ENCODE results near the gene RFWD3. TPM values are rescaled to one million over a fixed set of nuclear protein-coding genes. Genes with fewer than 3 reads are reported as not detected.

The RFWD3 gene, protein sequence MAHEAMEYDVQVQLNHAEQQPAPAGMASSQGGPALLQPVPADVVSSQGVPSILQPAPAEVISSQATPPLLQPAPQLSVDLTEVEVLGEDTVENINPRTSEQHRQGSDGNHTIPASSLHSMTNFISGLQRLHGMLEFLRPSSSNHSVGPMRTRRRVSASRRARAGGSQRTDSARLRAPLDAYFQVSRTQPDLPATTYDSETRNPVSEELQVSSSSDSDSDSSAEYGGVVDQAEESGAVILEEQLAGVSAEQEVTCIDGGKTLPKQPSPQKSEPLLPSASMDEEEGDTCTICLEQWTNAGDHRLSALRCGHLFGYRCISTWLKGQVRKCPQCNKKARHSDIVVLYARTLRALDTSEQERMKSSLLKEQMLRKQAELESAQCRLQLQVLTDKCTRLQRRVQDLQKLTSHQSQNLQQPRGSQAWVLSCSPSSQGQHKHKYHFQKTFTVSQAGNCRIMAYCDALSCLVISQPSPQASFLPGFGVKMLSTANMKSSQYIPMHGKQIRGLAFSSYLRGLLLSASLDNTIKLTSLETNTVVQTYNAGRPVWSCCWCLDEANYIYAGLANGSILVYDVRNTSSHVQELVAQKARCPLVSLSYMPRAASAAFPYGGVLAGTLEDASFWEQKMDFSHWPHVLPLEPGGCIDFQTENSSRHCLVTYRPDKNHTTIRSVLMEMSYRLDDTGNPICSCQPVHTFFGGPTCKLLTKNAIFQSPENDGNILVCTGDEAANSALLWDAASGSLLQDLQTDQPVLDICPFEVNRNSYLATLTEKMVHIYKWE
- total RNA-seq, result 15.6 and 18.8 TPM in 2 replicates

DNA sequence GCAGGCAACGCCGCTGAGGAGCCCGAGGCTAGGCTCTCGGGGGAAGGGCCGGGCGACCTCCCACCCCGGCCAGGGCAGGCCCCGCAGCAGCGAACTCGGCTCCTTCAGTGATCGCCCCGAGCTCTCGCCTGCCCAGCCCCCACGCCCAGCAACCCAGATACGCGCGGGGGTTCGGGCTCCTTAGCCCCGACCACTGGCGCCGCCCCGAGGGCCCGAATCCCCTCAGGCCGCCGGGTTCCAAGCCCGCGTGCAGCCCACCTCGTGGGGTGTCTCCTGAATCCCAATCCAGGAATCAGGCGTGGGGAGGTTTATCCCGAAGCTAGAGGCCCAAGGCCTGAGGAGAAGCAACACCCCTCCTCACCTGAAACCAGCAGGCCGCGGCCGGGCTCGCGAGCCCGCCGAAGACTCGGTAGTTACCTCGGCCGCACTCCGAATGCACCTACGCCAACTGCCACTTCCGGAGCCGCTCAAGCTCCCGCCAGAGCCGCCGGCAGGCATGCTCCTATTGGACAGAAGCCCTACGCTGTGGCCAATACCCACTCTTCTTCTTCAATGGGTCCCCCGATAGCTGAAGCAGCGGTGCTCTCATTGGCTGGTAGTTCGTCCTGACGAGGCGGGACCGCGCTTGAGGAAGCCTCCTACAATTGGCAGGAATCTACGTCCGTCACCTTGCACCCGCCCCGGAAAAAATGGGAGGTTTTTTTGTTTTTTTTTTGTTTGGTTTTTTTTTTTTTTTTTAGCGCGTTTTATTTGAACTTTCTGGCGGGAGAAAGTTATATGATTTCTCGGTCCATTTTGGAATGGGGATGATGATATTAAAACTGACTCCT, at the start of gene RFWD3:
TSS of gene RFWD3 (minus strand) at position 453 of the 830 bp plus-strand sequence. CDS start 5,428 bp downstream, outside the sequence.
- TF ChIP-seq, protein P1, sequence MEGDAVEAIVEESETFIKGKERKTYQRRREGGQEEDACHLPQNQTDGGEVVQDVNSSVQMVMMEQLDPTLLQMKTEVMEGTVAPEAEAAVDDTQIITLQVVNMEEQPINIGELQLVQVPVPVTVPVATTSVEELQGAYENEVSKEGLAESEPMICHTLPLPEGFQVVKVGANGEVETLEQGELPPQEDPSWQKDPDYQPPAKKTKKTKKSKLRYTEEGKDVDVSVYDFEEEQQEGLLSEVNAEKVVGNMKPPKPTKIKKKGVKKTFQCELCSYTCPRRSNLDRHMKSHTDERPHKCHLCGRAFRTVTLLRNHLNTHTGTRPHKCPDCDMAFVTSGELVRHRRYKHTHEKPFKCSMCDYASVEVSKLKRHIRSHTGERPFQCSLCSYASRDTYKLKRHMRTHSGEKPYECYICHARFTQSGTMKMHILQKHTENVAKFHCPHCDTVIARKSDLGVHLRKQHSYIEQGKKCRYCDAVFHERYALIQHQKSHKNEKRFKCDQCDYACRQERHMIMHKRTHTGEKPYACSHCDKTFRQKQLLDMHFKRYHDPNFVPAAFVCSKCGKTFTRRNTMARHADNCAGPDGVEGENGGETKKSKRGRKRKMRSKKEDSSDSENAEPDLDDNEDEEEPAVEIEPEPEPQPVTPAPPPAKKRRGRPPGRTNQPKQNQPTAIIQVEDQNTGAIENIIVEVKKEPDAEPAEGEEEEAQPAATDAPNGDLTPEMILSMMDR (IDR thresholded peaks at IDR 0.05; ENCODE audit: extremely low read depth, low read depth, low read length), result no peak
- Histone ChIP-seq H3K4me2 (ENCODE audit: insufficient read depth, low read length) (peak within 1 kb of the TSS; percentile 95), H3K9me3 (ENCODE audit: low read depth, low read length) (no peaks in the 10 kb centered on the region), H4K20me1 (ENCODE audit: insufficient read depth, low read length) (no peaks in the 10 kb centered on the region), H2AFZ (ENCODE audit: low read length) (peak within 1 kb of the TSS; percentile 97), H3K79me2 (ENCODE audit: insufficient read depth, low read length) (peaks cover 48% of the 10 kb centered on the region), H3K4me1 (ENCODE audit: insufficient read depth, low read length) (peaks cover 8% of the 10 kb centered on the region), H3K27me3 (ENCODE audit: insufficient read depth, low read length) (no peaks in the 10 kb centered on the region), H3K36me3 (ENCODE audit: insufficient read depth, low read length) (peaks cover 29% of the 10 kb centered on the region), H3K27ac (ENCODE audit: low read depth, low read length) (peak within 1 kb of the TSS; percentile 62), H3K4me3 (ENCODE audit: insufficient read depth, low read length) (peak within 1 kb of the TSS; percentile 94)
- peak; percentile 99 for DNase-seq (ENCODE audit: insufficient read length, low spot score, missing footprints)

DNA sequence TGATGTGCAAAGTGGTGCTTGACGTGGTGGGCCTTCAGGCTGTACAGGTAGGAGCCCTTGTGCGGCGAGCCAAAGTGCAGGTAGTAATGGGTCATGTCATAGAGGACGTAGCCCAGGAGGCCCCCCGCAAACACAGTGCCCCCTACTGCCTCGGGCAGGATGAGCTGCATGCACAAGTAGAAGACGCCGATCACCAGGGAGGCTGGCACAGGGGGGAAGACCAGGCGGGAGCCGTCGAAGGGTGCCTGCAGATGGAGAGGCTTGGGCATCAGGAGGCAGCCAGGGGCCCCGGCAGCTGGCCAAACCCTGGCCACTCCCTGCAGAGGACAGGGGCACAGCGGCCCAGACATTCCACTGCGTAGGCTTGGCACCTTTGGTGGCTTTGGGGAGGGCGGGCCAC, 49.7 kb upstream of the RFWD3 start:
- no peak for DNase-seq (ENCODE audit: insufficient read length, low spot score, missing footprints)

DNA sequence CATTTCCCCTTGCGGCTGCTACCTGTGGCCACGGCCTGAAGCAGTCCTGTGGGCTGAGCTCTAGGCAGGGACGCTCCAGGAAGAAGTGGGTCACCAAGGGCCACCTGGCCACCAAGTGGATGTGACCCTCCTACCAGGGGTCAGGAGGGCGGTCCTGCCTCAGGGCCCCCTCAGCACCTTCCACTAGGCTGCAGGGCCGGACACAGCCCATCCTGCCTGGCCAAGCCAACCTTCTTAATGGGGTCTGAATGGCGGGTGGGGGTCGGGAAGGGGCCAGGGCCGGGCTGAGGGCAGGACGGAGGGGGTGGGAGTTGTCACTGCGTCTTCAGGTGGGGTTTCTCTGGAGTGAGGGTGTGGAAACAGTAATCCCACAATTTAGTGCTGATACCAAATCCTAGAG, 47.2 kb upstream of the RFWD3 start:
- Histone ChIP-seq H3K27ac (ENCODE audit: low read depth, low read length) (no peak overlapping the region), H3K9me3 (ENCODE audit: low read depth, low read length) (no peaks in the 10 kb centered on the region), H3K27me3 (ENCODE audit: insufficient read depth, low read length) (peaks cover 10% of the 10 kb centered on the region), H3K79me2 (ENCODE audit: insufficient read depth, low read length) (no peaks in the 10 kb centered on the region), H3K4me2 (ENCODE audit: insufficient read depth, low read length) (no peak overlapping the region), H2AFZ (ENCODE audit: low read length) (no peak overlapping the region), H3K36me3 (ENCODE audit: insufficient read depth, low read length) (no peaks in the 10 kb centered on the region), H3K4me3 (ENCODE audit: insufficient read depth, low read length) (no peak overlapping the region), H4K20me1 (ENCODE audit: insufficient read depth, low read length) (no peaks in the 10 kb centered on the region), H3K4me1 (ENCODE audit: insufficient read depth, low read length) (no peaks in the 10 kb centered on the region)
- TF ChIP-seq, protein P1 (IDR thresholded peaks at IDR 0.05; ENCODE audit: extremely low read depth, low read depth, low read length), result no peak
- DNase-seq (ENCODE audit: insufficient read length, low spot score, missing footprints), result no peak

More for the DNA sequence above, 49.7 kb upstream of the RFWD3 start:
- TF ChIP-seq, protein P1 (IDR thresholded peaks at IDR 0.05; ENCODE audit: extremely low read depth, low read depth, low read length), result no peak
- Histone ChIP-seq H3K4me3 (ENCODE audit: insufficient read depth, low read length) (no peak overlapping the region), H3K27me3 (ENCODE audit: insufficient read depth, low read length) (peaks cover 10% of the 10 kb centered on the region), H3K4me1 (ENCODE audit: insufficient read depth, low read length) (no peaks in the 10 kb centered on the region), H3K79me2 (ENCODE audit: insufficient read depth, low read length) (no peaks in the 10 kb centered on the region), H3K4me2 (ENCODE audit: insufficient read depth, low read length) (no peak overlapping the region), H3K36me3 (ENCODE audit: insufficient read depth, low read length) (no peaks in the 10 kb centered on the region), H2AFZ (ENCODE audit: low read length) (no peak overlapping the region), H3K9me3 (ENCODE audit: low read depth, low read length) (no peaks in the 10 kb centered on the region), H4K20me1 (ENCODE audit: insufficient read depth, low read length) (no peaks in the 10 kb centered on the region), H3K27ac (ENCODE audit: low read depth, low read length) (no peak overlapping the region)

All from osteoblast (primary cell).